Measurements from ENCODE around the gene CABP1. TPM values are rescaled to one million over a fixed set of nuclear protein-coding genes. Genes with fewer than 3 reads are reported as not detected.

CABP1 gene
- total and polyA plus RNA-seq, 2 of the 13 experiments (the other 11 are each of a cell fraction or from before 2014, with no cell fraction given): not detected

- TF ChIP-seq PRDM15 (CRISPR knock-in tag; IDR thresholded peaks at IDR 0.05) (no peak), ZNF670 (CRISPR knock-in tag; IDR thresholded peaks at IDR 0.05; ENCODE audit: borderline replicate concordance) (no peak), ARID4A (CRISPR knock-in tag; IDR thresholded peaks at IDR 0.05; ENCODE audit: borderline replicate concordance) (no peak), KLF6 (CRISPR knock-in tag; IDR thresholded peaks at IDR 0.05) (no peak), ZSCAN29 (CRISPR knock-in tag; conservative IDR thresholded peaks at IDR 0.05) (no peak), PATZ1 (CRISPR knock-in tag; IDR thresholded peaks at IDR 0.05) (no peak), EHMT2 (IDR thresholded peaks at IDR 0.05; ENCODE audit: borderline replicate concordance, low read depth, low read length) (no peak), IKZF4 (CRISPR knock-in tag; IDR thresholded peaks at IDR 0.05; ENCODE audit: borderline replicate concordance, low read depth, not compliant biosample characterization) (no peak), STAT6 (CRISPR knock-in tag; IDR thresholded peaks at IDR 0.05; ENCODE audit: borderline replicate concordance) (no peak)
Observed at GRCh38 chr12:120620624-120621023, 19.8 kb upstream of the CABP1 start (continued).
